Activated gamma-delta T cell treated with Interleukin-2 at 50 U/mL for 16 hours (primary cell): ENCODE measurements around the gene CEP72.

Experiments used
- DNase-seq: peaks from one replicate; pipeline ENCODE4 v3.0.0-alpha.2; 2020

Gene CEP72

DNA sequence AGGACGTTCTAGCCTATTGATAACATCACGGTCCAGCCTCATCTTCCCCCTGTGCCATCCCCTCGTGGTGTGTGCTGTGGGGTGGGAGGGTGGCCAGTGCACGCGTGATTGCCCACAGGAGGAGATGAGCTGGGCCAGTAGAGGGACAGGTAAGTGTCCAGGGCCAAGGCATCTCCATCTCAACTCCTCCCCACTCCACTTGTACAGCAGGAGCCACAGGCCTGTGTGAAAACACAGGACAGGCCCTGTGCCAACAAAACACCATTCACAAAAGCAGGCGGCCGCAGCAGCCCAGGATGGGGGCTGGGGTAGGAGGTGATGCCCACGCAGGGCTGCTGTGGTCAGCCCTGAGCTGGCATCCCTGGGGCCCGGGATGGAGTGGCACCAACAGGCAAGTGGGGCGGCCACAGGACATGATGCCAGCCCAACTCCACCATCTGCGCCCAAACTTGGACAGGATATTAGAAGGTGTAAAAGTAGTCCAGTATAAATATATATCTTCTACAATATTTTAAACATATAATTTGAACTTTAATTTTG lies 48.4 kb downstream of the CEP72 start:
- no peak for DNase-seq

GRCh38 chr5:661891-662750 lies 50.0 kb downstream of the CEP72 start:
- no peak for DNase-seq

DNA sequence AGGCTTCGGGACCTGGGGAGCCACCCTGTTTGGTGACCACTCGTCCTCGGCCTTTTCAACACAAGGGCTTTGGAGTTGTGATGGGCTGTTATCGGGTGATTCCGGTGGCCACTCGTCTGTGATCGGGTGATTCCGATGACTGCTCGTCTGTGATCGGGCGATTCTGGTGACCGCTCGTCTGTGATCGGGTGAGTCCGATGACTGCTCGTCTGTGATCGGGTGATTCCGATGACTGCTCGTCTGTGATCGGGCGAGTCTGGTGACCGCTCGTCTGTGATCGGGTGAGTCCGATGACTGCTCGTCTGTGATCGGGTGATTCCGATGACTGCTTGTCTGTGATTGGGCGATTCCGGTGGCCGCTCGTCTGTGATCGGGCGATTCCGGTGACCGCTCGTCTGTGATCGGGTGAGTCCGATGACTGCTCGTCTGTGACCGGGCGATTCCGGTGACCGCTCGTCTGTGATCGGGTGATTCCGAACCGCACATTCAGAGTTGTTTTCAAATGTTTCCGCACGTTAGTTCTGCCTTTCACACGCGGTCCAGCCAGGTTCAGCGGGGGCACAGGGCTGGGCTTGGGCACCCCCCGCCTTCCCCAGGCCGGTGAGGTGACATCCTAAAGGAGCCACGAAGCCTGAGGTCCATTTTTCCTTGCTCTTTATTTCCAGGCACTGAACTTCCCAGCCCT lies 50.8 kb downstream of the CEP72 start:
- DNase-seq = no peak

DNA sequence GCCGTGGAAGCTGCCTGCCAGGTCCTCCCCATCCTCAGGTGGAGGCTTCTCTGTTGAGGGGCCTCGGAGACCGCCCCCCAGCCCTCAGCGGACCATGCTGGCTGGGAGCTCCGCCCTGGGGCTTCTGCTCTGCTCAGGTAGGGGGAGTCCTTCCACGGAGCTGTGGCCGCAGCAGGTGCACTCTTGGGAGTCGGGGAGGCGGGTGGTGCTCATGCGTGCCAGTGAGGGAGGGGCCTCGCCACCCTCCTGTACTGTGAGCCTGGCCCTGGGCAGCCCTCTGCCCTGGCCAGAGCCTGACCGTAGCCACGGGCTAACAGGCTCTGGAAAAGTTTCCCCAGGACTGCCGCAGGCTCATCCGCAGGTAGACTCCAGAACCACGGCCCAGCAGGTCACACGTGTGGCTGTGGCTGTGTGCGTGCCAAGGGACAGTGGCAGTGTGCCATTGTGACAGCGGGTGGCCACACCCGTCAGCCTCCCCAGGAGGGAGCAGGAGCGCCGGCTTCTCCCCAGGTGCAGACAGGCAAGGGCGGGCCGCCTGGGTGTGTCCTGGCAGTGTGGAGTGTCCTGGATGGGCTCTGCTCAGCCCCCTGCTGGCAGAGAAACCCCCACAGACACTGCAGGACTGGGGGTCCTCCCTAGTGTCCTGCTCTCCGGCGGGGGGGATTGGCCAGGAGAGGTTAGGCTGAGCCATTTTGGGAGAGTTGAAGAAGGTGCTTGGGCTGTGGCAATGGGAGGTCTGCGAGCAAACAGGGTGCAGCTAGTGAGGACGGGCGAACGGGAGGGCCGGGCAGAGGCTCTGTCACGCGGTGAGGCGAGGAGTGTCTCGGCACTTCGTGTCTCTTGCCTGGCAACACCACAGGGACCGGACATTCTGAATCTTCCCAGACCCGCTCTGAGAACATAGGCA lies 51.5 kb downstream of the CEP72 start:
- DNase-seq = no peak

DNA sequence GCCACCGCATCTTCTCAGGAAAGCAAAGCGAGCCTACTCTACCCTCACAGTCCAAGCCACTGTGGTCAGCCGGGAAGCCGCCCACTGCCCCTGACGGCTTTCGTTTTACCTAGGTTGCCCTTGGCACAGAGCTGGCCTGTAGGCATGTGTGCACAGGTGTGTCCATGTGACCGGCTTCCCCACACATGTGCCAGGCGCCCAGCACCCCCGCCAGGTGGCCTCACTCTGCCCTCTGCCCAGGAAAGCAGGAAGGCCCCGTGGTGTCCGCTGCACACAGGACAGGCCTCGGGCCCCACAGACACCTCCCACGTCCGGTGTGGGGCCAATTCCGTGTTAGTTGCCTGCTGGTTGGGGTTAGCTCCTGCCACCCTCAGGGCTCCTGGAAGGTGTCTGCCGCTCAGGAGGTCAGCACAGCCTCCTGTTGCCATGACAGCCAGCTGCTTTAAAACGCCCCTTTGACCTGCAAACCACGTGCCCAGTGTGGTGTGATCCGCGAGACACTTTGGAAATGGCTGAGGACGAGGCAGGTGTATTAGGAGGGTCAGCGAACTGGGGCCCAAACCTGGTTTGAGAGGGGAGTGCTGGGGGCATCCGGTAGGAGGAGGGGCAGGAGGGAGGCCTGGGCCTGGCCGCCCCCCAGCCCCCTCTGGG lies 52.3 kb downstream of the CEP72 start:
- no peak for DNase-seq

- DNase-seq = no peak
These were observed 52.8 kb downstream of the CEP72 start for GRCh38 chr5:664994-665360.

DNA sequence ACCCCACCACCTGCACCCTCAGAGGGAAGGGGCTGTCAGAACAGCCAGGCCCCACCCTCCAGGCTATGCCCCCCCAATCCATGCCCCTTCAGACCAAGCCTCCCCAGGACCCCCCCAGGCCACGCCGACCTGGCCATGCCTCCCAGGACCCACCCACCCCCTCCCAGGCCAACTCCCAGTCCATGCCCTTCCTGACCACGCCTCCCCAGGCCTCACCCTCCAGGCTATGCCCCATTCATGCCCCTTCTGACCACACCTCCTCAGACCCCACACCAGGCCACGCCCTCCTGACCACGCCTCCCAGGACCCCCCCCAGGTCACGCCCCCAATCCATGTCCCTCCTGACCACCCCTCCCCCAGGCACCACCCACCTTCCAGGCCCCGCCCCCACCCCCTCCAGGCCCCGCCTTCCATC lies 53.4 kb downstream of the CEP72 start:
- DNase-seq = no peak

GRCh38 chr5:665956-666711 lies 54.0 kb downstream of the CEP72 start:
- DNase-seq = no peak

DNA sequence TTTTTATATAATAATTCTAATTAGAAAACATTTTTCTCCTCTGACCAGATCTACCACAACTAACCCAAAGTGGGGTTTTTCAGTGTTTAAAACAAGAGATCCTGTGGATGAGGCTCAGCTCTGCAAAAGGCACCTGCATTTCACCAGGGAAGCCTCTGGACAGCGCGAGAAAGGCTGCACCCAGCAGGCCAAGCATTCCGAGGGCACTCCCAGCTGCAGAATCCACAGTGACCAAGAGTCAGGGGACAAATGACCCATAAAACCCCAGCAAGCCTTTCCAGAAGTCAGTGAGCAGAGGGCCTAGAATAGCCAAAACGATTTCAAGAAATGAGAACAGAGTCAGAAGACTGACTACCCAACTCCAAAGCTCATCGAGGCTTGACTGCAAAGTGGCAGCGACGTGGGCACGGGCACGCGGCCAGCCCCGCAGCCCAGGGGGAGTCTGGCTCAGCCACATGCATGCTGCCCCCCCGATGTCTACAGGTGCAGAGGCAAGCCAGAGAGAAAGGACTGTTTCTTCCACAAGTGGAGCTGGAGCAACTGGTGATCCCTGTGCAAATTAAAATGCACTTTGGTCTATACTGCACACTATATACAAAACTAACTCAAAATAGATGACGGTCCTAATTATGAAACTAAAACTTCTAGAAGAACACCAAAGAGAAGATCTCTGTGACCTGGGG lies 54.8 kb downstream of the CEP72 start:
- no peak for DNase-seq

DNA sequence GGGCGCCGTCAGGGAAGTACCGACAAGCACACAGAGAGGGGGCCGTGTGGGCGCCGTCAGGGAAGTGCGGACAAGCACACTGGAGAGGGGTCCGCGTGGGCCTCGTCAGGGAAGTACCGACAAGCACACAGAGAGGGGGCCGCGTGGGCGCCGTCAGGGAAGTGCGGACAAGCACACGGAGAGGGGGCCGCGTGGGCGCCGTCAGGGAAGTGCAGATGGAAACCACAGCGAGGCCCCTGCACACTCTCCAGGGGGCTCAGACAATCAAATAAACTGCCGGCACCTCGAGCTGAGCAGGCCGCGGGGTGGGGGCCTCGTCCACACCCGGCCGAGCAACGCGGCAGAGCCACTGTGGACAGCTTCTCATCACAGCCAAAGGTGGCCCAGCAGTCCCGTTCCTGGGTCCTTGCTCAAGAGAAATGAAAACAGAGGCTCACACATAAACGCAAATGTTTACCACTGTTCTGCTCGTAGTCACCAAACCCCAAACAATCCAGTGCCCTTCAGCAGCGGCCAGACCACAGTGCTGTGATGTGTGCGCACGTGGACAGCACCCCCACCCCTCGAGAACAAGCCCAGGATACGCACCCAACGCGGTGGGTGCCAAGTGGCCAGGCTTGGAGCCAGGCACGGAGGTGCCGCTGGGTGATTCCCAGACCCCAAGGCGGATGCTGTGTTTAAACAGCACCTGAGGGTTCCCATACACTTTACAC lies 56.3 kb downstream of the CEP72 start:
- no peak for DNase-seq

DNA sequence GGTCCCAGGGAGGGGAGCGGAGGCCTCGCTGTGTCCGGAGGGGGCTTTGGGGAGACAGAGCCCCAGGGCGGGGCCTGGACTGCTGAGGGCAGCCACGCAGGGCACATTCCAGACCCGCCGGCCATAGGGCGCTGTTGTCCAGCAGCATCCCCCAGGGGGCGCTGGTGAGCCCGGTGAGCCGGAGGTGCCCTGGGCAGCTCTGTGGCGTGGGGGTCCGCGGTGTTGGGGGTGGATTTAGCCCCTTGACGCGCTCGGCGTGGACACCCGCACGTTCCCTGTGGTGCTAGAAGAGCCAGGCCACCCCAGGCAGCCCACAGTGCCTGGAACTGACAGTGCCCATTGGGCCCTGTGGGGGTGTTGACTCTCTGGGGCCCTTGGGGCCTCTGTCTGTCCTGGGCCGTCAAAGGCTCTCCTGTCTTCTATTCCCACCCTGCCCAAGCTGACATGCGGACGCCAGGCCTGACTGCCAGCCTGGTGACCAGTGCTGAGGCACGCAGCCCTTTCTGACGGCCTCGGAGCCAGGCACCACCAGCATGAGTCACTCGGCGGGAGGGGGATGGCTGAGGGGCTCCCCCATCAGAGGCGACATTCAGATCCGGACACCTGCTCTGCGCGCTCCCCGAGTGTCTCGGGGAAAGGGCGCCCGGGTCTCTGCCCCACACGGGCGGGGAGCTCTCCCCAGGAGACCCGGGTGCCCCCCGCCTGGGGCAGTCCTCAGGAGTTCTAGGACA lies 57.1 kb downstream of the CEP72 start:
- peak; percentile 46 for DNase-seq

DNA sequence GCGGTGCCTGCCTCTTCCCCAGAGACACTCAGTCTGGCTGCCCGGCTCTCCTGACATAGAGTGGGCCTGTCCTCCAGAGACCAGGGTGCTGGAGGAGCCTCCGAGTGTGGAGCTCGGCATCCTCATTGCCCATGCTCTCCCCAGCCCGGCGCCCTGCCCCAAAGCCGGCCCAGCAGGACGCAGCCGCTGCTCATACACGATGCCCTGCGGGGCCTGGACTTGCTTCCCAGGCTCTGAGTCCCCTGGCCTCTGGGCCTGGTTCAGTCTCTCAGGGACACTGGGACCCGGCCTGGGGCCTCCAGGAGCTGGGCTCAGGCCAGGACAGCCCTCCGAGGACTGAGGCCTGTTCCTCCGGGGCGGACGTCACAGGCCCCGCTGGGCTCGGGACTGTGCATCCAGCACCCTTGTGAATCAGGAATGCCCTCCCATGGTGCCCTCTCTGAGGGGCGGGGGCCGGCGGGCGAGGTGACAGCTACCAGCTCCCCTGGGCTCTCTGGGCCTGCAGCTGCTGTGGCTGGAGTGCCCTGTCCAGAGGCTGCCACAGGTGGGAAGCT lies 57.8 kb downstream of the CEP72 start:
- DNase-seq = no peak

- DNase-seq = no peak
These were observed 58.5 kb downstream of the CEP72 start for GRCh38 chr5:670396-671270.

DNA sequence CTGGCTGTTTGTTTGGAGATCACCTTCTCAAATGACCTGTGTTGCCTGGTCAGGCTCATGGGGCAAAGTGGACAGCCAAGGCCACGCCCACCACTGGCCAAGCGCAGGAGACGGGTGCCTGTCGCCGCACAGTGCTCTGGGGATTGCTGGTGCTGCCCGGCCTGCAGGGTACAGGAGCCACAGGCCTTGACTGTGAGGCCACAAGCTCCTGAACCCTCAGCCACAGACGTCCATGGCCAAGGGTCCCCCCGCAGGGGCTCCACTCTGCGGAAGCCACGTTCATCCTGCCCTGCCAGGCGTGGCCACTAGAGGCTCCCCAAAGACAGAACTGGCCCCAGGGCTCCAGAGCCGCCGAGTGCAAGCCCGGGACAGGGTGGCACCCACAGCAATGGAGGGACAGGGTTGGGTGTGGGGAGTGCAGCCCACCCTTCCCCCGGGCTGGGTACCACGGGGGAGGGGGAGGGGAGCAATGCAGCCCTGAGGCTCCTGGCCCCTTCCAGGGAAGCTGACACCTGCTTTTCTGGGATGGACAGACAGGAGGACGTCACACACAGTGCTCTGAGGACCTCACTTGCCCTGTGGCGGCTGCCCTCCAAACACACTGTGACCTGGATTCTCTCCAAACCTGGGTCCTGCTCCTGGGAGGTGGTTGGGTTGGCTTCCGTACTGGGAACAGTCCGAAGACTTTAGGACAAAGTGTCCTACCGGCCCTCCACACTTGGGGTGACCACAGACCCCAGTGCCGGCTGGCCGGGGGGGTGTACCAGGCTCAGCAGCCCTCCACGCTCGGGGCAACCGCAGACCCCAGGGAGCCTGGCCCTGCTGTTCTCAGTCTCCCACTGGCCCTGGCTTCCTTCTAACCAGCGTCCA lies 59.6 kb downstream of the CEP72 start:
- peak; percentile 62 for DNase-seq

- peak; percentile 58 for DNase-seq
These were observed 60.4 kb downstream of the CEP72 start for GRCh38 chr5:672329-673160.

DNA sequence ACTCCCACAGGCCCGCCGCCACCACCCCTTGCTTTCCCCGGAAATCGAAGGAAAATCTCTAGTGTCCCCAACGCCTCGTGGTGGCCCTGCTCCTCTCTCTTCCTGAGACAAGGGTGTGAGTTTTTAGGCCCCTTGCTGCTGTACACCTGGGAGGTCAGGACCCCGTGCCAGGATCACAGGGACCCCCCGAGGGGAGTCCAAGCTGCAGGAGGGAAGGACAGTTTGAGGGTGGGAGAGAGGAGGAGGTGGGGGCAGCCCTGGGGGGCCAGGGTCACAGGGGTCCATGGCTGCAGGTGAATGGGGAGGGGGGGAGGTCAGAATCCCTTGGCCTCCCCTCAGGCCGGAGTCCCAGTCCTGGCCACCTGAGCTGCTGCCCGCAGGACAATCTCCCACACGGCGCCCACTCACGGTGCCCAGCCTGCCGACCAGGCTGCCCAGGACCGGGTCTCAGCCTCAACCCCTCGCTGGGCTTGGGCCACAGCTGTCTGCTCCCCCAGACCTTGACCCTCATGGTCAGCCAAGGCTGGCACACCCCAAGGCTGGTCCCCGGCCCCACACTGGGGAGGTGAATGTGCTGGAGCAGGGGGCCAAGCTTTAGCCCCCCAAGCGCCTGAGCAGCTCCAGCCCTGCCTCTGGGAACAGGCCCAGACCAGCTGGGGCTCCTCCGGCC lies 61.2 kb downstream of the CEP72 start:
- DNase-seq = no peak
